GM18505 (cell line): ENCODE data around the gene SCART1.
"Not testable (repeated sequence)": the region's sequence is repeated elsewhere in the genome, so short reads cannot be mapped to it uniquely, and the experiment has no call there.

ENCODE experiments used
- ATAC-seq: cut with Tn5 transposase; IDR thresholded peaks from one replicate; pipeline ENCODE4 v1.9.1; 2021; ENCODE audit not compliant: unreplicated experiment
- POLR2A ChIP-seq: IDR thresholded peaks from 4 replicates; pipeline ENCODE4 v1.6.1; 2011; ENCODE audit warnings: borderline replicate concordance; ENCODE audit not compliant: insufficient read depth, insufficient read length; ENCODE audit errors: extremely low read depth

The SCART1 gene

GRCh38 chr10:133465950-133466474 is 12.3 kb downstream of the SCART1 start:
- ATAC-seq: no peak
- TF ChIP-seq POLR2A: no peak

DNA sequence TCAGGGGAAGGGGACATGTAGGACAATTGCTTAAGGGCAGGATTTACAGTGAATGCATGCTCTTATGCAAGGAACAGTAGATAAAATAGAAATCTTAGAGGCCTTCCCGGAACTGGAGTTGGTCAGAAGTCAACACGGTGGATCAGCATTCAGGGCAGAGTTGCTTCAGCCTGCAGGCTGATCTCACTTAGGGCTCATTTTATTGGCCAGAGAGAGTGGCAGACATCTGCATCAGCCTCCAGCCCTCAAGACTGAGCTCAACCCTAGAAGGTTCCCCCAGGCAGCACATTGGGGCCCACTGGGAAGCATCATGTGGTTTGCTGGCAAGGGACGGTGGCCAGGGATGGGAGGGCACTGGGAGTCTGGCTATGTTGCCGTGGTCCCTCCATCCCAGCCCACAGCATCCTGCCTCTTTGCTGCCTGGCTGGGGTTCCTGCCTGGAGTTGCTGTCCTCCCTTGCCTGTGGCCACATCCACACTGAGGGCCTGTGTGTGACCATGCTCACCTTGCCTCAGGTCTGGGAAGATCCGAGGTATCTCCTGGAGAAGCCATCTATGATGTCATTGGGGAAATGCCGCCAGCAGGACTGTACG is 13.0 kb downstream of the SCART1 start:
- no peak for ATAC-seq
- TF ChIP-seq POLR2A: no peak

DNA sequence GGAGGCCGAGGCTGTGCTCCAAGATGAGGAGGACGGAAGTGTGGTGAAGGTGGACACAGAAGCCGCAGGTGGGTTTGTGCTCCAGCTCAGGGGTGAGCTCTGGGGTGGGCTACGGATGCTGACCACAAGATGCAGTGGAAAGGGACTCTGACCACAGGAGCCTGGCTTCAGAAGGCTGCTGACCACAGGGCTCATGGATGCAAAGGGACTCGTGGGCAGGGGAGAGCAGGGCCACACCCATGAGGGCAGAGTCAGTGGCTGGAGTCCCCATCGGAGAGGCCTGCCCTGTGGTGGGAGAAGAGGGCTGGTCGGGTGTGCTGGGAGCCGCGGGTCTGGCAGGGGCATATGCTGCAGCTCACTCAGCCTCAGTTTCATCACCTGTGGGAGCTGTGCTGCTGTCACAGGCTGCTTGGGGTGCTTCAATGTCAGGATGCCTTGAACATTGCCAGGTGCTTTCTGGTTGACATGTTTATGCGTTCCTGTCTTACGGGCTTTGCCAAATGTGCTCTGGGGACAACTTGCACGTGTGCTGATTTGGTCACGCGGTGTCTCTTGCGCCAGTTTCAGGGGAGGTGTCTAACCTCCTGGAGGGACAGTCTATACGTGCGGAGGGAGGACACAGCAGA is 13.7 kb downstream of the SCART1 start:
- no peak for TF ChIP-seq POLR2A
- no peak for ATAC-seq

GRCh38 chr10:133469205-133469604 is 15.5 kb downstream of the SCART1 start:
- not testable (repeated sequence) for ATAC-seq

DNA sequence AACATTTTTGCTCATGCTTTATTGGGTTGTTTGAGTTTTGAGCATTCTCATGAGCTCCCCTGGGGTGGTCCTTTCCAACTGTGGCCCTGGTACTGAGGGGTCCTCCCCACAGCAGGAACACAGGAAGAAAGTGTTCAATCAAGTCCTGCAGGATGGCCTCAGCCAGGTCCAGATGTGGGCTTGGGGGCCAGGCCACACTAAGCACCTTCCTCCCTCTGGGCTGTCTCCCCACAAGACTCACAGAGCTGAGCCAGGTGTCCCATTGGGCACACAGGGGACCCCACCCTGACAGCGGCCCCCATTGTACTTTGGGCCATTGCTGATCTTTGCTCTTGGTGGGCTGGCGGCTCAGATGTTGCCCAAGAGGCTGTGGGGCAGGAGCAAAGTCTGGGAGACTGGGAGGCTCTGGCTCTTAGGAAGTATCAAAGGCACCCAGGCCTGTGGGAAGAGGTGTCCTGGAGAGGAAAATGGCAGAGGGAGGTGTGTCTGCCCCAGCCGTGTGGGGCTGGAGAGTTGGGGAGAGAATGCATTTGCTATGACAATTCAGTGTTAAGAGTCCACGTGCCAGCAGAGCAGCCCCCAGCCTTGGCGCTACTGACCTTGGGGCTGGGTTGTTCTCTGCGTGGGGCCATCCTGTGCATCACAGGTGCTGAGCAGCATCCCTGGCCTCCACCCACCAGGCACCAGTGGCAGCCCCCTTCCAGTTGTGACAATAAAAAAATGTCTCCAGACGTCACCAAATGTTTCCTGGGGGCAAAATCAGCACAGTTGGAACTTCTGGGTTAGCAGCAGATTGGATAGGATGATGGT is 17.8 kb downstream of the SCART1 start:
- ATAC-seq: no peak
- no peak for TF ChIP-seq POLR2A

GRCh38 chr10:133473270-133473669 is 19.5 kb downstream of the SCART1 start:
- no peak for TF ChIP-seq POLR2A
- ATAC-seq: no peak

DNA sequence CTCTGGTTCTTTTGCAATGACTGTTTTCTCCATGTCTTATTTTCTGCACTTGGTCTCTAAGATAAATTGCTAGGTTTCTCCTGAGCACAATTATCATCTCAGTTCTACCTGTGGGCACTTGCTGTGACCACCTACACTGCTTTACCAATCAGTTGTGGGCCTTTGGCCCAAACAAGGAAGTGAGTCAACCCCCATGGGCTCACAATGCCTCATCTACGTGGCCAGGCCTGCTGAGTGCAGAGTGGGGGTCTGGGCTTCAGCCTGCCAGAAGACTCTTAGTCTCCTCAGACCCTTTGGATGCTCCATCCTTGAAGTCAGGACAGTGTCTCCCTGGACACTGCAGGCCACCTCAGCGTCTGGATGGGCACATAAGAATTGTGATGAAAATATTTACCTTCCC is 20.3 kb downstream of the SCART1 start:
- no peak for ATAC-seq
- TF ChIP-seq POLR2A: no peak

GRCh38 chr10:133474665-133475424 is 21.1 kb downstream of the SCART1 start:
- no peak for TF ChIP-seq POLR2A
- ATAC-seq: no peak

- no peak for TF ChIP-seq POLR2A
- no peak for ATAC-seq
These were observed 21.6 kb downstream of the SCART1 start for GRCh38 chr10:133475425-133475734.

- TF ChIP-seq POLR2A: no peak
These were observed 22.3 kb downstream of the SCART1 start for GRCh38 chr10:133475821-133476640.

GRCh38 chr10:133476641-133476990 is 22.9 kb downstream of the SCART1 start:
- ATAC-seq: no peak
- no peak for TF ChIP-seq POLR2A

More at GRCh38 chr10:133475821-133476640, 22.3 kb downstream of the SCART1 start:
- no peak for ATAC-seq

DNA sequence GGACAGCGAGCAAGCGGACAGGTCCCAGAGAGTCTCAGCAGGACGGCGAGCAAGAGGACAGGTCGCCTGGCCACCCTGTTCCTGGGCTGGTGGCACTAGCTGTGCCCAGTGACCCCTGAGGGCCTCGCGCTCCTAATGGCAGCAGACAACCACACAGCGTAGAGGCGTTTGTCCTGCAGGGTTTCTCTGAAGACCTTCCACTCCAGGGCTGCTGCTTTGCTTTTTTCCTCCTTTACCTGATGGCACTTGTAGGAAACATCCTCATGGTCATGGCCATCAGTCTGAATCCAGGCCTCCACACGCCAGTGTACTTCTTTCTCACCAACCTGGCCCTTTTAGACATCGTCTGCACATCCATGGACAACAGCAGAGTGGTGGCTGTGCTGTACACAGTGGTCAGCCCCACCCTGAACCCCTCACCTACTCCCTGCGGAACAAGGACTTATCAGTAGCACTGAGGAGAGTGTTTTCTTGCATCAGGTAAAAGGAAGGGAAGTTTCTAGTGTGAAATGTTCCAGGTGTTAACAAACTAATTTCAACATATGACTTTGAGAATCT is 27.4 kb downstream of the SCART1 start:
- no peak for TF ChIP-seq POLR2A
- ATAC-seq: no peak
